Fibroblast of gingiva (primary cell): Measurements from ENCODE around the gene IGFBP7.

ENCODE experiments used
- DNase-seq: peaks from one replicate; pipeline ENCODE4 v3.0.0-alpha.2; 2011; ENCODE audit warnings: low read depth

IGFBP7 gene, protein sequence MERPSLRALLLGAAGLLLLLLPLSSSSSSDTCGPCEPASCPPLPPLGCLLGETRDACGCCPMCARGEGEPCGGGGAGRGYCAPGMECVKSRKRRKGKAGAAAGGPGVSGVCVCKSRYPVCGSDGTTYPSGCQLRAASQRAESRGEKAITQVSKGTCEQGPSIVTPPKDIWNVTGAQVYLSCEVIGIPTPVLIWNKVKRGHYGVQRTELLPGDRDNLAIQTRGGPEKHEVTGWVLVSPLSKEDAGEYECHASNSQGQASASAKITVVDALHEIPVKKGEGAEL

DNA sequence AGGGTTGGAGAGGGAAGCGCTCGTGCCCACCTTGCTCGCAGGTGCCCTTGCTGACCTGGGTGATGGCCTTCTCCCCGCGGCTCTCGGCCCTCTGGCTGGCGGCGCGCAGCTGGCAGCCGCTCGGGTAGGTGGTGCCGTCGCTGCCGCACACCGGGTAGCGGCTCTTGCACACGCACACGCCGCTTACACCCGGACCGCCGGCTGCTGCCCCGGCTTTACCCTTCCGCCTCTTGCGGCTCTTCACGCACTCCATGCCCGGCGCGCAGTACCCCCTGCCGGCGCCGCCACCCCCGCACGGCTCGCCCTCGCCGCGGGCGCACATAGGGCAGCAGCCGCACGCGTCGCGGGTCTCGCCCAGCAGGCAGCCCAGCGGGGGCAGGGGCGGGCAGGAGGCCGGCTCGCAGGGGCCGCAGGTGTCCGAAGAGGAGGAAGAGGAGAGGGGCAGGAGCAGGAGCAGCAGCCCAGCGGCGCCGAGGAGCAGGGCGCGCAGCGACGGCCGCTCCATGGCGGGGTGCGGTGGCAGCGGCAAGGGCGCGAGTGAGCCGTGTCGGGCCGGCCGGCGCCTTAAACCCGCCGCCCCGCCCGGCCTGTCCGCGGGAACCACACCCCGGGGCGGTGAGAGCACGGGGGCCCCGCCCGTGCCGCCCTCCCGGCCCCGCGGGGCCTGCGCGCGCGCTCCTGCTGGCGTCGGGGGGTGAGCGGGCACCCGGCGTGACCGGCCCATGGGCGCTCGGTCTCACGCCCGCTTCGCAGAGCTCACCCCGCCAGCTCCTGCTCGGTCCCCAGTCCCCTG lies at the start of gene IGFBP7:
IGFBP7 (minus strand) TSS at position 539 of the 793 bp plus-strand sequence; CDS start at position 505, 34 bp downstream.
- DNase-seq = peak; percentile 72

DNA sequence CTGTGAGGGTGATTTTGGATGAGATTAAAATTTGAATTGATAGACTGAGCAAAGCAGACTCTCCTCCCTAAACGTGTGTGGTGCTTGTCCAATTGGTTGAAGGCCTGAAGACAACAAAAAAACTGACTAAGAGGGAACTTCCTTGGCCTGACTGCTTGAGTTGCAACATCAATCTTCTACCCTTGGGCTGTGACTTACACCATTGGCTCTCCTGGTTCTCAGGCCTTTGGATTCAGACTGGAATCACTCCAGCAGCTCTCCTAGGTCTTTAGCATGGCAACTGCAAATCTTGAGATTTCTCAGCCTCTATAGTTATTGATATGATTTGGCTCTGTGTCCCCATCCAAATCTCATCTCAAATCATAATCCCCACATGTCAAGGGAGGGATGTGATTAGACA lies 49.7 kb upstream of the IGFBP7 start:
- no peak for DNase-seq

DNA sequence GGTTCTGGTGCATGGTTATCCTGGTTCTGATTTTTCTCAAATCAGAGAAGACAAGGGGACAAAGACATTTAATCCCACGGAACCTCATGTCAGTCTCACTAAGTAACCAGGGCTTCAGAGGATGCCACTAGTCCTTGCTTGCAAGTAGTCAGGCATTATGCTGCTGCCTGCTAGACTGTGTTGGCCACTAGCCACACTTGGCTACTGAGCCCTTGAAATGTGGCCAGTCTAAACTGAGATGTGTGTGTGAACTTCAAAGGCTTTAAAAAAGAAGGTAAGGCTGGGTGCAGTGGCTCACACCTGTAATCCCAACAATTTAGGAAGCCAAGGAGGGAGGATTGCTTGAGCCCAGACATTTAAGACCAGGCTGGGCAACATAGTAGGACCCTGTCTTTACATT lies 48.6 kb upstream of the IGFBP7 start:
- peak; percentile 6 for DNase-seq

DNA sequence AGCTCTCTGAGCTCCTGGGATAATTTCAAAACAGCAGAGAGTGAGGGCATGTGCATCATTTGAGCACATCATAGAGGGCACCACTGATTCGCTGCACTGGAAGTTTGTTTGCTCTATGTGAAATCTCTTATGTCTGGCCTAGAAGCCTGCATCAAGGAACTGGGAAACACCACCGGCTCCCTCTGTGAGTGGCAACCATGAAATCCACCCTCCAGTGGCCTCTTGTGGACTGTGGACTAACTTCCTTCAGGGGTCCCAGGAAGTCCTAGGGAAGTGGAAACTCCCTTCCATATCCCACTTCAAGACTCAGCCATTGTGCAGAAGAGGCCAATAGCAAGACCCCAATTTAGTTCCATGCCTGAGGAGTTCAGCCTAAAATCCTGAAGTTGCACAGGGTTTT lies 48.0 kb upstream of the IGFBP7 start:
- DNase-seq = no peak

DNA sequence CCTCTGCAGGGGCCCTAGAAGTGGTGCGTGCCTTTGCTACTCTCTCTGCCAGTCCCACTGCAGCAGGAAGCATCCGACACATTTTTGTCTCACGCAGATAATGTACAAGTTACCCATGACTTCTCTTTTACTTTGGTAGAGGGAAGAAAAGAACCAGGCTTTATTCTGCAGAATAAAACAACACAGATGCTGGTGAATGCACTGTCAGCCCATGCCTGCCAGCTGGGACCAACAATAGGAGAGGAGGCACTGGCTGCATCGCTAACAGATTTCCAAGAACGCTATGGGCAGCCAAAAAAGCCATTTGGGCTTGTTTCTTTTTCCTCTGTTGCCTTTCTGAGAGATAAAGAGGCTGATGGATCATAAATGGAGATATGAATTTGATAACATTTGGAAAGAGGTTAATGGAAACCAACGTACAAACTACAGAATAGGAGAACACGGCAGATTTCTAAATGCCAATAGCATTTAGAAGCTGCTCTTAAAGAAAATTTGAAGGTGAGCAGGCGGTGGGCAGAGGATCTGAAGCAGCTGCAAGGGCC lies 47.5 kb upstream of the IGFBP7 start:
- DNase-seq = no peak

DNA sequence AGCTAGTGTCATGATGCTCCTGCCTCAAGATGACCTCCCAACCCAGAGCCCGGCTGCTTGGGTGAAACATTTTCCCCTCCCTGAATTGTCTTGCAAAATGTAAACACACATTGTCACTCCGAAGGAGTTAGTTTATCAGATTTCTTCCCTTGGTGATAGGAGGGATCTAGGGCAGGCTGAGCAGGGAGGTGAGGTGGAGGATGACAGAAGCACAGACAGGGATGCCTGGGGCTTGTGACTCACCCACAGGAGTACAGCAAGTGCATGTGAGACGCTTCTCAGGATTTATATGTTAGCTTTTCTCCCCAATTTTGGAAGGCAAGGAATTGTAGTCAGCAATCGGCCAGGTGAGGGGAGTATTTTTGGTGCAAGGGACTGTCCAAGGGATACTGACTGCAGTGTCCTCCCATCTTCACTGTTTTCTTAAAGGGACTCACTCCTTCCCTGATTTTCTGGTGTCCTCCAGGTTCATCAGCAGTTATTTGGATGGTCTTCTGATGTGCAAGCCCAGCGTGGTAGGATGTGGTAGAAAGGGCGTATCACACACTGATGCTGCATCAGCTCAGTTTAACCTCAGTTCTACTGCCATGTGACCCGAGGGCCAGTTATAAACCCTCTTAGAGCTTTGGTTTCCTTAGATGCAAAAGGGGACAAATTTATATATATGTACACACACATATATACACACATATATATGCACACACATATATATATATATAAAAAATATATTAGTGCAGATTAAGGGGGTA lies 46.2 kb upstream of the IGFBP7 start:
- no peak for DNase-seq

DNA sequence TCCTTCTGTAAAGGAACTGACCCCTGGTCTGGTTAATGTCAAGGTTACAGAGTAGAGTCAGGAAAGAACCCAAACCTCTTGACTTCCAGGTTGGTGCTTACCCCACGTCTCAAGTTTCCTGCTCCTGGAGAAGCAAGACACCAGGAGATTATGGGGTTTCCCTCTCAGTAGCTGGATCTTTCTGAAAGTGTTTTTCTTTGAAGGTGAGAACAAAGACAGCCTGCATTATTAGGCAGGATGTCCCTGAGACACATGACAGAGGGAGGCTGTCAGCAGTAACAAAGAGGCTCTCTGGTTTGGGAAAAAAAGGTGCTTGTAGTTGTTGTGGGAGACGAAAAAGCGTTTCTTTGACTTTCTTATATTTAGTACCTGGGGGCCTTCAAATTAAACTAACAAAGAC lies 44.7 kb upstream of the IGFBP7 start:
- no peak for DNase-seq

DNA sequence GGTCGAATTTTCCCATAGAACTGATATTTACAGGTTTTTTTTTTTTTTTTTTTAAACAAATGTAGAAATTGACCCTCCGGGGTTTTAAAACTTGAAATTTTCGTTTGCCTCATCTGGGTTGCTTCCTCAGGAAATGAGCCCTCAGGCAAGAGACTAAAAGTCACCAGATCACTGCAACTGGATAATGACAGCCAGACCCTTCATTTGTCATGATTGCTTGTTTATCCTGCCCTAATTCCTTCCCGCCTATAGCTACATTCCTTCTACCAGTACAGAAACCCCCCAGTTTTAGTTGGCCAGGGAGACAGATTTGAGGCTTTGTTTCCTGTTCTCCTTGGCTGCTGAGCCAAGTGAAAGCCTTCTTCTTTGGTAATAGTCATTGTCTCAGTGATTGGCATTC lies 44.0 kb upstream of the IGFBP7 start:
- peak; percentile 88 for DNase-seq

DNA sequence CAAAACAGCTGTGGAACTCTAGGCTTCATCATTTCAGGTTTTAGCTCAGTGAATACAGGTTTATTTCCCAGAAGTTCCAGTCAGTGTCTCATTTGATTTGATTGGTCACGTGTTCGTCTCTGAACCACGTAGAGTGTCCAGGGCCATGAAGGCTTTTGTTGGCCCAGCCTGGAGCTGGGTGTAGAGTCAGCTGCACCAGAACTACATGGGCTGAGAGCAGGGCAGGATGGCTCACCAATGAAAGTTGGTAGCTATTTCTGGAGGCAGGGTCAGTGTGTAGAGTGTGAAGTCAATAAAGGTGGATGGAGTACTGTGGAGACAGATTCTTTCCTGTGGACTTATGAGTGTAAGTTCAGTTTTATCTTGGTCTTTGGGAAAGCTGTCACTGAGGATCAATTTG lies 43.0 kb upstream of the IGFBP7 start:
- no peak for DNase-seq

DNA sequence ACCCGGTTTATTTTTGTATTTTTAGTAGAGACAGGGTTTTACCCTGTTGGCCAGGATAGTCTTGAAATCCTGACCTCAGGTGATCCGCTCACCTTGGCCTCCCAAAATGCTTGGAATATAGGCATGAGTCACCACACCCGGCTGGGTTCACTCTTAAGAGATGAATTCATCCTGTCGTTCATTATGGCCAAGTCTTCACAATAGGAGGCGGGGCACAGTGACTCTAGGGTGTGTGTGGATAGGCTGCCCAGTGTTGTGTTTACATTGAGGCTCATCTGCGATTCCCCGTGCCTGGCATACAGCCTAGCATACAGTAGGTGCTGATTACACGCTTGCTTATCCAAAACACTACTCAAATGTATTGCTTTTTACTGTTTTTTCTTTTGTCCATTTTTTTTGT lies 41.3 kb upstream of the IGFBP7 start:
- no peak for DNase-seq

DNA sequence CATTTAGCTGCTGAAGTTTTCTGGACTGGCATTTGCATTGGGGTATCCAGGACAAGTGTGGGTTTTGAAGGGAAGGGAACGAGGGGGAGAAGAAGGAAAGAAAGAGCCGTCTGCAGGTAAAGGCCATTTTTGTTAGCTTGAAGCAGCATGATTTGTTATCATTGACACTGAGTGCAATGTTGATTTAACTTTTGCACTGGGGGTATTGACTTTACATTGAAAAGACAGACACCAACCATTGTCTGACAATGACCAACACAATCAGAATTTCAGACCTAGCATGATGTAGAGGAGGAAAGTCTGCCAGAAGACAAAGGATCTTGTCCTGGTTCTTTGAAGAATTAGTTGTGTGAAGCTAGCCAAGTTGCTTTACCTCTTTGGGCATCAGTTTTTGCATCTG lies 39.6 kb upstream of the IGFBP7 start:
- DNase-seq = no peak

DNA sequence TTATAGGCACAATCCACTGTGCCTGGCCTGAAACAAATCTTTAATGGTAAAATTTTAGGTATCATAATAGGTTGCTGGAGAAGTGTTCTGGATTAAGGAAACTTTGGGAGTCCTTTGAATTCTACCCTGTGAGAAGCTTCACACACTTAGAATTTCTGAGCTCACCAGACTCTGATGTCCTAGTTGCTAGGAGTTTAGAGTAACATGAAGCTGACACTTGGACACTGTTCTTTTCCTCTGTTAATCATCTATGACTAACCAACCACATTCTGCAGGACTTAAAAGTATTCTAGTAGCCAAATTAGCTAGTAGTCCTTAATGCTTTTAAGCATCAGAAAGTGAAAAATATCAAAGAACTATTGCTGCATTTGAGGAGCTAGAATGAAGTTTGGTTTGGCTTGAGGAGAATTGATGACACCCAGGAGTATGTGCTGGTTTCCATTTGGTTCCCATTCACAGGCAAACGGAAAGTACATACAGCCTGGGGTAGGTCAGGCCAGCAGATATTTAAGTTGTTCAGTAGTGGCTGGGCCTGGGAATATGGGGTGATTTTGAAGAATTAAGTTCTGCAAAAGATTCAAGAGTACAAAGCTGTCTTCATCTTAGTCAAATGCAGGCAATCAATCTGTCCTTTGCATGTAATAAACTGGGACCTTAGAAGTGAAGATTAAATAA lies 38.8 kb upstream of the IGFBP7 start:
- peak; percentile 42 for DNase-seq

DNA sequence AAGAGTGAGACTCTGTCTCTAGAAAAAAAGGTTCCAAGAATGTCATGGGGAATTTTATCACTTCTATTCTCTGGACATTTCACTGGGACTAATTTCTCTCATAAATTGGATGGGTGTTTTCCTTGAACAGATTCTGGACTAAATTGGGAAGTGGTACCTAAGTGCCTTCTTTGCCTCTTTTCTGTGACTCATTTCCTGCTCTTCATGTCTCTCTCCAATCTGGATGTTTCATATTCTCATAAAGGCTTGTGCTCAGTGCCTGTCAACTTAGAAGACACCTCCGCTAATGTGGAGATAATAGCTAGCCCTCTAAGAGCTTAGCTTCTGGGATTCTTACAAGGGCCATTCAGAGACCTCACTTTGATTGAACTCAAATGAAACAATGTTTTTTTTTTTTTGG lies 38.0 kb upstream of the IGFBP7 start:
- no peak for DNase-seq

DNA sequence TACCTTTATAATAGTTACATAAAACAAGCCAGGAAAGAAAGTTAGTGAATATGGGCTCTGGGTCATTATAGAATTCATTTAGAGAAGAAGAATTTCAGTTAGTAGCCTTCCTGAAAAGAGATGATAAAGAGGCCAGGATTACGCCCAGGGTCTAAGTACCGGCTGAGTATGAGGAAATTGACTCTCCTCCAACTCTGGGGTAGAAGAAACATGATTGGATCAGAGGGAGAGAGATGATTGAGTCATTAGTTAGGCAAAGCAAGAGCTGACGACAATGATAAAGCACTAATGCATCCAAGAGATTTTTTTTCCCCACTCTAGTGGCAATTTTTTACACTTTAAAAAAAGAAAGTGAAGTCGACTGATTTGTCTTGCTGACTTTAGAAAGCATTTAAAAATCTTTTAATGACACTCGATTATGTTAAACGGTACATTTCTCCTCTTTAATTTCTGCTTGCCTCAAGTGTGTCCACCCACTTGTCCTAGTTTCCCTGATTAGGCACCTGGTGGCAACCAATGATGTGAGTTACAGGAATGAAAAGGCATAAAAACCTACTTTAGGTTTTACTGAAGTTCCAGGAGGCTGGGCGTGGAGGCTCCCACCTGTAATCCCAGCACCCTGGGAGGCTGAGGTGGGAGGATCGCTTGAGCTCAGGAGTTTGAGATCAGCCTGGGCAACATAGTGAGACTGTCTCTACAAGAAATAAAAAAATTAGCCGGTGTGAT lies 37.3 kb upstream of the IGFBP7 start:
- peak; percentile 41 for DNase-seq

DNA sequence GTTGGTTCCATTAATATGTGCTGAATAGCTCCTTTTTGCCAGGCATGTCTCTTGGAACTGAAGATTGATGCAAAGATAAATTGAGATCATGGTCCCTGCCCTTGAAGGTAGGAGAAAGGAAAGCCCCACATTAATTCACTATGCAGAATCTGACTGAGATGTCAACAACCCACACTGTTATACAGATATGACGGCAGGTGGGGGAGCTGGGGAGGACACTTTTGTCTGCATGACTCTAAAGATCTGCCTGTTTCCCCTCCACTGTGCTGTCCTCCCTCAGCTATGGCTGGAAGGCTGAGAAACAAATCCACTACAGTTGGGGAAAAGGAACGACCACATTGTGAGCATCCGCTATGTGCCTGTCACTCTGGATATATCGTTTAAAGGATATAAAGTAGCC lies 36.3 kb upstream of the IGFBP7 start:
- DNase-seq = no peak

DNA sequence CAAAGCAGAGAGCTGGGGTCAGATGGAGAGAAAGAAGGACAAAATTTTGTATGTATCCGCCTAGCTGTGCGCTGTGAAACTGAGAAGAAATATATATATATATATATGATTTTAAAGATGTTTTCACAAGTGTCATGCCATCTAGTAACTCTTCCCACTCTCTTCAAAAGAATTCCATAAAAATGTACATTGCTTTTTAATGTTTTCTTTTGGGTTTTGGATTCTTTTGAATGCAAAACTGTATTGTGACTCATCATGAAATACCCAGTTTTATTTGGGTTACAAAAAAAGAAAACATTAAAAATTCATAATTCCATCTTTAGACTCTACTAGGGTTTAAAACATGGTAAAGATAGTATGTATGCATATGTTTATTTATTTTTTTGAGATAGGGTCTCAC lies 34.3 kb upstream of the IGFBP7 start:
- DNase-seq = no peak

DNA sequence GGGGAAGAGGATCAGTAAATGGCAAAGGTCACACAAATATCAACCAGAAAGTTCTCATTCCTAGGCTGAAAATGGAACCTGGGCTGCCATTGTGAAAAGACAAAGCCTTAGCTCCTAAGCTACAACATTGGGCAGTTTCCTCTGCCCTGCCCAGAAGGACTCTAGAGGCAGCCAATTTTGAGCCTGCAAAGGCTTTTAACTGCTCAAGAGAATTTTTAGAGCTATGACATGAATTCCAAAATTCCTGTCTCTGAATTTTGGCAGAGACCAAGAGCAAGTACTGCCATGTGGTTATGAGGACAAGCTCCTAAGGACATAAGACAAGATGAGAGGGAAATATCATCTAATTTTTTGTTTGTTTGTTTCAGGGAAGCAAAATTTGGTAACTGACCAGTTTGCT lies 29.6 kb upstream of the IGFBP7 start:
- DNase-seq = no peak

DNA sequence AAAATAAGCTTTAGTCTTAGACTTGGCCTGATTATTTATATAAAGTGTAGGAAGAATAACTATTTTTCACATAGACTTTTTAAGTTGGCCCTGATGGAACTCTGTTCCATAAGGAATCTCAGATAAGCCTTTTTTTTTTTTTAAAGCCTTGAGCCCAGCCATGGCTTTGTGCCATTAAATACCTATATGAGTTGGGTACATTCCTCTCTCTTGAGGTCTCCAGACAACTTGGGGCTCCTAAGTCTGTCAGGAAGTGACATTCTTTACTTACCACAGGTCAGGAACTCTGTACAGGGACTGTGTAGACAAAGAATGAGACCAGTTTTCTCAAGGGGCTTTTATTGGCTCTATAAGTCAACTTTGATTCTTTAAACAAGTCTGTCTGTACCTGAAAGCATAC lies 27.1 kb upstream of the IGFBP7 start:
- no peak for DNase-seq

DNA sequence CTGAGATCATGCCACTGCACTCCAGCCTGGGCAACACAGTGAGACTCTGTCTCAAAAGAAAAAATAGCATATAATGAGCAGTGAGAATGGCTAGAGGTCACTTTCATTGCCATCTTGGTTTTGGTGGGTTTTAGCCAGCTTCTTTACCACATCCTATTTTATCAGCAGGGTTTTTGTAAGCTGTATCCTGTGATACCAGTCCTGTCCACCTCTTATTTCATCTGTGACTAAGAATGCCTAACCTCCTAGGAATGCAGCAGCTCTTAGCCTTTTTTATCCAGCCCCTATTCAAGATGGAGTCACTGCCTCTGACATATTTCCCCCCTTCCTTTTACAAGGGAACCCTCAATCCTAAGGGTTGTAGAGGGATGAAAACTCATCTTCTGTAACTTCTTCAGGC lies 26.1 kb upstream of the IGFBP7 start:
- DNase-seq = no peak

DNA sequence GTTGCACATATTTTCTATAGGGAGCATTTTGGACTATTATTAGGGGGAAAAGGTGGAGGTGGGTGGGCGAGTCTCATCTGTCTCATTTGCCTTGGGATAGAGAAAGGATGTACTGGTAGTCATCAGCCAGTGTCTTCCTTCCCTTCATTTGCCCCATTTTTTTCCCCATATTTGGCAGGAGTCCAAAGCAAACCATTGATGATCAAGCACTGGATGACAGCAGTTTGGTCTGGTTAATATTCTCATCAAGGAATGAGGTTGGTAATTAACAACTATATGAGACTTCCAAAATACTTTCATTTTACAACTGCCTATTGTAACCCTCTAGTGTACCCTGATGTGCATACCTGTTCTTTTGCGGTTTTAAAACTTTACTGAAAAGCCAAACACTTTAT lies 22.6 kb upstream of the IGFBP7 start:
- DNase-seq = no peak
